GM18505 (cell line): ENCODE measurements around the gene KLHL26.

Experiments used
- ATAC-seq: cut with Tn5 transposase; IDR thresholded peaks from one replicate; pipeline ENCODE4 v1.9.1; 2021; ENCODE audit not compliant: unreplicated experiment
- POLR2A ChIP-seq: IDR thresholded peaks from 4 replicates; pipeline ENCODE4 v1.6.1; 2011; ENCODE audit warnings: borderline replicate concordance; ENCODE audit not compliant: insufficient read depth, insufficient read length; ENCODE audit errors: extremely low read depth

KLHL26 gene

GRCh38 chr19:18663940-18664530 is 27.2 kb downstream of the KLHL26 start:
- ATAC-seq, result no peak
- TF ChIP-seq POLR2A, result no peak

- no peak for TF ChIP-seq POLR2A
- no peak for ATAC-seq
These were observed 29.0 kb downstream of the KLHL26 start for GRCh38 chr19:18665771-18666202.

- TF ChIP-seq POLR2A, result no peak
- no peak for ATAC-seq
These were observed 29.5 kb downstream of the KLHL26 start for GRCh38 chr19:18666317-18666716.

- TF ChIP-seq POLR2A, result no peak
- ATAC-seq, result no peak
These were observed 30.0 kb downstream of the KLHL26 start for GRCh38 chr19:18666784-18667183.

- TF ChIP-seq POLR2A, result no peak
These were observed 30.9 kb downstream of the KLHL26 start for GRCh38 chr19:18667531-18668251.

GRCh38 chr19:18668252-18668631 is 31.4 kb downstream of the KLHL26 start:
- TF ChIP-seq POLR2A, result no peak
- no peak for ATAC-seq

More at GRCh38 chr19:18667531-18668251, 30.9 kb downstream of the KLHL26 start:
- ATAC-seq, result no peak

GRCh38 chr19:18668744-18669523 is 32.1 kb downstream of the KLHL26 start:
- no peak for TF ChIP-seq POLR2A
- ATAC-seq, result no peak

GRCh38 chr19:18669524-18669817 is 32.6 kb downstream of the KLHL26 start:
- TF ChIP-seq POLR2A, result no peak
- no peak for ATAC-seq

- ATAC-seq, result no peak
These were observed 33.1 kb downstream of the KLHL26 start for GRCh38 chr19:18669883-18670282.

GRCh38 chr19:18670312-18670711 is 33.5 kb downstream of the KLHL26 start:
- TF ChIP-seq POLR2A, result no peak
- no peak for ATAC-seq

More at GRCh38 chr19:18669883-18670282, 33.1 kb downstream of the KLHL26 start:
- no peak for TF ChIP-seq POLR2A

- ATAC-seq, result no peak
- TF ChIP-seq POLR2A, result no peak
These were observed 34.6 kb downstream of the KLHL26 start for GRCh38 chr19:18671303-18672043.

- ATAC-seq, result no peak
- TF ChIP-seq POLR2A, result no peak
These were observed 35.2 kb downstream of the KLHL26 start for GRCh38 chr19:18672044-18672451.
